Heart left ventricle (tissue), 13 donors: ENCODE measurements around the gene YOD1.

Experiments
- CTCF ChIP-seq, 12 donors: fragments of 200-600 bp; sonication (generic) in 4 of 12; IDR thresholded peaks; one replicate each; pipeline versions ENCODE4 v1.5.0 to v1.8.0; 2018 to 2022; ENCODE audit warnings: antibody characterized with exemption in 12 of 12, mild to moderate bottlenecking in 5 of 12
- POLR2A ChIP-seq, 2 donors: fragments of 450-650 bp; IDR thresholded peaks; one replicate each; pipeline ENCODE4 v1.6.1; 2017; ENCODE audit warnings: antibody characterized with exemption in 2 of 2, mild to moderate bottlenecking in 2 of 2, moderate library complexity in 2 of 2
- donor health status: ischemic (EF 13 %, LVEDD 7.1; RV severe dilation, severe dysfunction).
- donor health status: DM: no; HTN: yes; CAD: no.
- donor health status: DM: no; HTN: no; CAD: no.
- donor health status: ischemic (EF 25% LVEDD 6.9; RV normal size, moderate dysfunction).
- donor health status: ischemic (EF 25% LVEDD 5.7; RV mildly dilated, moderate dysfunction).
- donor health status: ischemic (EF 35%, LVEDD 5.7; RV mildly dilated, moderate dysfunction).
- donor health status: nonischemic (EF 11% LVEDD 7.7; RV severe dilation, severe dysfunction).
- donor health status: DM: yes; HTN: yes; CAD: no.
- donor health status: PGD.
- donor health status: ischemic (EF 29% LVEDD 5.4; RV normal size, mild dysfunction).
- donor health status: nonischemic (EF 23%, LVEDD 6.1; RV moderate dilation, normal function).

GRCh38 chr1:207033302-207033701 is 17.7 kb downstream of the YOD1 start:
- no peak for TF ChIP-seq CTCF (IDR thresholded peaks at IDR 0.05)
- TF ChIP-seq POLR2A (IDR thresholded peaks at IDR 0.05), result no peak
